Measurements from ENCODE around the gene KCNJ10. TPM values are rescaled to one million over a fixed set of nuclear protein-coding genes. Genes with fewer than 3 reads are reported as not detected.

The KCNJ10 gene
- total and polyA plus RNA-seq, 2 donors from 2014 or later = 4.9 to 57.6 TPM

GRCh38 chr1:159996653-159997052 lies 73.3 kb downstream of the KCNJ10 start:
- no peak overlapping the region for H3K27ac ChIP-seq (ENCODE audit: low read depth in 2 of 2, low read length in 2 of 2)
- no peaks in the 10 kb centered on the region for H3K9me3 ChIP-seq (ENCODE audit: control insufficient read depth in 2 of 3, insufficient read depth in 1 of 3, low read length in 3 of 3)
- intact Hi-C loops (cut with DNase I) = no loop called here
- H3K9ac ChIP-seq (ENCODE audit: low read length in 3 of 3) = no peak overlapping the region
- no peak for FAIRE-seq
- H3K27me3 ChIP-seq (ENCODE audit: control insufficient read depth, insufficient read depth, low read length) = no peaks in the 10 kb centered on the region
- no peak overlapping the region for H3K4me3 ChIP-seq (ENCODE audit: low read length in 3 of 3)
- H3K4me1 ChIP-seq (ENCODE audit: control insufficient read depth in 2 of 3, insufficient read depth in 2 of 3, low read depth in 1 of 3, low read length in 3 of 3) = no peaks in the 10 kb centered on the region
- no peak for DNase-seq
- H3K36me3 ChIP-seq (ENCODE audit: control insufficient read depth in 2 of 3, insufficient read depth in 3 of 3, low read length in 3 of 3) = no peaks in the 10 kb centered on the region
- TF ChIP-seq CTCF (IDR thresholded peaks at IDR 0.05; ENCODE audit: borderline replicate concordance, extremely low read depth, insufficient read depth) = no peak

GRCh38 chr1:159994896-159995295 lies 75.1 kb downstream of the KCNJ10 start:
- no peak overlapping the region for H3K4me3 ChIP-seq (ENCODE audit: low read length in 3 of 3)
- FAIRE-seq (no peak), DNase-seq (no peak)
- H3K9ac ChIP-seq (ENCODE audit: low read length in 3 of 3) = no peak overlapping the region
- no peaks in the 10 kb centered on the region for H3K36me3 ChIP-seq (ENCODE audit: control insufficient read depth in 2 of 3, insufficient read depth in 3 of 3, low read length in 3 of 3)
- H3K4me1 ChIP-seq (ENCODE audit: control insufficient read depth in 2 of 3, insufficient read depth in 2 of 3, low read depth in 1 of 3, low read length in 3 of 3) = no peaks in the 10 kb centered on the region
- H3K9me3 ChIP-seq (ENCODE audit: control insufficient read depth in 2 of 3, insufficient read depth in 1 of 3, low read length in 3 of 3) = no peaks in the 10 kb centered on the region
- no peaks in the 10 kb centered on the region for H3K27me3 ChIP-seq (ENCODE audit: control insufficient read depth, insufficient read depth, low read length)
- intact Hi-C loops (cut with DNase I) = no loop called here
- no peak for TF ChIP-seq CTCF (IDR thresholded peaks at IDR 0.05; ENCODE audit: borderline replicate concordance, extremely low read depth, insufficient read depth)
- no peak overlapping the region for H3K27ac ChIP-seq (ENCODE audit: low read depth in 2 of 2, low read length in 2 of 2)

GRCh38 chr1:159993911-159994310 lies 76.0 kb downstream of the KCNJ10 start:
- no peak for FAIRE-seq
- Histone ChIP-seq H3K27me3 (ENCODE audit: control insufficient read depth, insufficient read depth, low read length) (no peaks in the 10 kb centered on the region), H3K4me3 (ENCODE audit: low read length in 3 of 3) (no peak overlapping the region), H3K27ac (ENCODE audit: low read depth in 2 of 2, low read length in 2 of 2) (no peak overlapping the region), H3K9me3 (ENCODE audit: control insufficient read depth in 2 of 3, insufficient read depth in 1 of 3, low read length in 3 of 3) (no peaks in the 10 kb centered on the region), H3K9ac (ENCODE audit: low read length in 3 of 3) (no peak overlapping the region), H3K36me3 (ENCODE audit: control insufficient read depth in 2 of 3, insufficient read depth in 3 of 3, low read length in 3 of 3) (no peaks in the 10 kb centered on the region), H3K4me1 (ENCODE audit: control insufficient read depth in 2 of 3, insufficient read depth in 2 of 3, low read depth in 1 of 3, low read length in 3 of 3) (no peaks in the 10 kb centered on the region)
- intact Hi-C loops (cut with DNase I) = no loop called here
- no peak for TF ChIP-seq CTCF (IDR thresholded peaks at IDR 0.05; ENCODE audit: borderline replicate concordance, extremely low read depth, insufficient read depth)
- DNase-seq = no peak

- TF ChIP-seq CTCF (IDR thresholded peaks at IDR 0.05; ENCODE audit: borderline replicate concordance, extremely low read depth, insufficient read depth) = no peak
- no peak overlapping the region for H3K27ac ChIP-seq (ENCODE audit: low read depth in 2 of 2, low read length in 2 of 2)
Measured at GRCh38 chr1:159992161-159992560, 77.8 kb downstream of the KCNJ10 start.

More at GRCh38 chr1:159992161-159992560, 77.8 kb downstream of the KCNJ10 start:
- no peaks in the 10 kb centered on the region for H3K36me3 ChIP-seq (ENCODE audit: control insufficient read depth in 2 of 3, insufficient read depth in 3 of 3, low read length in 3 of 3)
- no peak overlapping the region for H3K4me3 ChIP-seq (ENCODE audit: low read length in 3 of 3)
- H3K27me3 ChIP-seq (ENCODE audit: control insufficient read depth, insufficient read depth, low read length) = no peaks in the 10 kb centered on the region
- H3K4me1 ChIP-seq (ENCODE audit: control insufficient read depth in 2 of 3, insufficient read depth in 2 of 3, low read depth in 1 of 3, low read length in 3 of 3) = no peaks in the 10 kb centered on the region
- DNase-seq (peak in 1 of 5 donors; percentile 12), FAIRE-seq (no peak)
- intact Hi-C loops (cut with DNase I) = no loop called here
- no peaks in the 10 kb centered on the region for H3K9me3 ChIP-seq (ENCODE audit: control insufficient read depth in 2 of 3, insufficient read depth in 1 of 3, low read length in 3 of 3)
- H3K9ac ChIP-seq (ENCODE audit: low read length in 3 of 3) = no peak overlapping the region

All from kidney (tissue), 14 donors.